Caco-2 (cell line): ENCODE data around the gene IGSF11. TPM values are rescaled to one million over a fixed set of nuclear protein-coding genes. Genes with fewer than 3 reads are reported as not detected.

Experiments
- BruUV-seq: library from RNA; stranded (reverse); fragments of 400-500 nt; replicated peaks from 2 replicates; lab custom pipeline; 2021; lab: Mats Ljungman, UMichigan
- CTCF ChIA-PET: fragments of 300-600 bp; sonication (Branson Sonifier 250); formaldehyde crosslinking; loops from one replicate; lab custom pipeline; 2022; ENCODE audit warnings: antibody characterized with exemption; lab: Charles Lee
- POLR2A ChIA-PET: fragments of 300-600 bp; sonication (Branson Sonifier 250); formaldehyde crosslinking; loops from one replicate; lab custom pipeline; 2022; ENCODE audit warnings: antibody characterized with exemption; lab: Charles Lee
- DNase-seq, 2 experiments: peaks; one replicate each; pipeline versions ENCODE4 v3.0.0 to v3.0.0-alpha.2; 2020 to 2022
- H3K27me3 ChIP-seq: replicated peaks from 2 replicates; pipeline ENCODE4 v1.6.0; 2011; ENCODE audit warnings: low read length; ENCODE audit not compliant: control insufficient read depth, insufficient read depth
- H3K36me3 ChIP-seq: 2 replicates; pipeline ENCODE4 v1.5.1; 2011; ENCODE audit warnings: low read length; ENCODE audit not compliant: control insufficient read depth, insufficient read depth
- H3K4me1 ChIP-seq: fragments of 250-450 bp; sonication (Bioruptor Pico); 2 replicates; pipeline ENCODE4 v1.5.1; 2020; ENCODE audit warnings: mild to moderate bottlenecking
- H3K4me3 ChIP-seq: 2 replicates; pipeline ENCODE4 v1.5.1; 2011; ENCODE audit warnings: low read depth, mild to moderate bottlenecking, control low read depth, low read length
- H3K9me3 ChIP-seq: fragments of 250-450 bp; sonication (Bioruptor Pico); 2 replicates; pipeline ENCODE4 v1.5.1; 2020; ENCODE audit warnings: mild to moderate bottlenecking, moderate library complexity
- H3K27ac Mint-ChIP-seq: one replicate; pipeline ENCODE4 v1.8.0; 2022; ENCODE audit warnings: mixed read lengths; ENCODE audit not compliant: unreplicated experiment
- H3K27me3 Mint-ChIP-seq: one replicate; pipeline ENCODE4 v1.8.0; 2022; ENCODE audit warnings: mixed read lengths; ENCODE audit not compliant: insufficient read depth, unreplicated experiment
- H3K36me3 Mint-ChIP-seq: one replicate; pipeline ENCODE4 v1.8.0; 2022; ENCODE audit warnings: mild to moderate bottlenecking, mixed read lengths; ENCODE audit not compliant: insufficient read depth, unreplicated experiment
- H3K4me1 Mint-ChIP-seq: one replicate; pipeline ENCODE4 v1.8.0; 2022; ENCODE audit warnings: low read depth, mixed read lengths; ENCODE audit not compliant: unreplicated experiment
- H3K4me3 Mint-ChIP-seq: one replicate; pipeline ENCODE4 v1.8.0; 2022; ENCODE audit warnings: mild to moderate bottlenecking, moderate library complexity, mixed read lengths; ENCODE audit not compliant: unreplicated experiment
- H3K9me3 Mint-ChIP-seq: one replicate; pipeline ENCODE4 v1.8.0; 2022; ENCODE audit warnings: mixed read lengths; ENCODE audit not compliant: unreplicated experiment
- intact Hi-C: fragments of 100-400 bp; cut with micrococcal nuclease; formaldehyde crosslinking; loops from one replicate; pipeline ENCODE4 v1.10.0; 2022; ENCODE audit not compliant: unreplicated experiment
- total RNA-seq: library from RNA; stranded (reverse); gene quantifications from 2 replicates; pipeline ENCODE4 v1.2.3, GENCODE V29; 2022
- TF ChIP-seq, protein P1 (sequence below), 2 experiments: fragments of 200-600 bp in 1 of 2; IDR thresholded peaks; 1 replicate in 1 of 2; 2 replicates in 1 of 2; pipeline versions ENCODE4 v1.5.1 to v1.8.0; 2011 to 2022; ENCODE audit warnings: antibody characterized with exemption in 1 of 2, control low read depth in 1 of 2, inconsistent platforms in 1 of 2, low read depth in 1 of 2, low read length in 1 of 2, mild to moderate bottlenecking in 1 of 2, moderate library complexity in 1 of 2; ENCODE audit not compliant: insufficient read depth in 1 of 2, severe bottlenecking in 1 of 2, unreplicated experiment in 1 of 2

The IGSF11 gene
- total RNA-seq, 1 experiment from 2014 or later = 0.41 TPM

DNA sequence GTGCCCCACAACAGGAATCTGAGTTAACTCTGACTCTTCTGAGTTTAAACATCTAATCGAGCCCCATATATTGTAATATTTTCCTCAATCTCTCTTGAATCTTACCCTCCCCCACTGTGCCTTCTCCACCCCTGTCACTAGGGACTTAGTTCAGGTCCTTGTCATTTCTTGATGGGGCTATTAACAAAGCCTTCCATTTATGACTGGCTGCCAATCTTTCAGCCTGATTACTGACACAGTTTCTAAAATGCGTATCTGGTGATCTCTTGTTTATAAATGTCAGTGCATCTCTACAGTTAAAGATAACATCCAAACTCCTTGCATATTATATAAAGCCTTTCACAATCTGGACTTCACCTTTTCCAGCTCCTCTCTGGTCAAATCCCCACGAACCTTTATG, 124.3 kb downstream of the IGSF11 start:
- Mint-ChIP-seq H3K4me1 (no peaks in the 10 kb centered on the region), H3K27ac (no peak overlapping the region), H3K36me3 (no peaks in the 10 kb centered on the region), H3K9me3 (no peaks in the 10 kb centered on the region), H3K27me3 (peaks cover 17% of the 10 kb centered on the region), H3K4me3 (no peak overlapping the region)
- no TSS peak for BruUV-seq
- H3K4me1 ChIP-seq = no peaks in the 10 kb centered on the region
- H3K9me3 ChIP-seq = peaks cover 3% of the 10 kb centered on the region; the same call in 1 of the 2 replicates
- TF ChIP-seq, protein P1, sequence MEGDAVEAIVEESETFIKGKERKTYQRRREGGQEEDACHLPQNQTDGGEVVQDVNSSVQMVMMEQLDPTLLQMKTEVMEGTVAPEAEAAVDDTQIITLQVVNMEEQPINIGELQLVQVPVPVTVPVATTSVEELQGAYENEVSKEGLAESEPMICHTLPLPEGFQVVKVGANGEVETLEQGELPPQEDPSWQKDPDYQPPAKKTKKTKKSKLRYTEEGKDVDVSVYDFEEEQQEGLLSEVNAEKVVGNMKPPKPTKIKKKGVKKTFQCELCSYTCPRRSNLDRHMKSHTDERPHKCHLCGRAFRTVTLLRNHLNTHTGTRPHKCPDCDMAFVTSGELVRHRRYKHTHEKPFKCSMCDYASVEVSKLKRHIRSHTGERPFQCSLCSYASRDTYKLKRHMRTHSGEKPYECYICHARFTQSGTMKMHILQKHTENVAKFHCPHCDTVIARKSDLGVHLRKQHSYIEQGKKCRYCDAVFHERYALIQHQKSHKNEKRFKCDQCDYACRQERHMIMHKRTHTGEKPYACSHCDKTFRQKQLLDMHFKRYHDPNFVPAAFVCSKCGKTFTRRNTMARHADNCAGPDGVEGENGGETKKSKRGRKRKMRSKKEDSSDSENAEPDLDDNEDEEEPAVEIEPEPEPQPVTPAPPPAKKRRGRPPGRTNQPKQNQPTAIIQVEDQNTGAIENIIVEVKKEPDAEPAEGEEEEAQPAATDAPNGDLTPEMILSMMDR (IDR thresholded peaks at IDR 0.05; ENCODE audit: insufficient read depth in 1 of 2, low read depth in 1 of 2, low read length in 1 of 2, severe bottlenecking in 1 of 2, unreplicated experiment in 1 of 2) = no peak
- CTCF ChIA-PET = no interaction called here
- POLR2A ChIA-PET = no interaction called here
- intact Hi-C loops = no loop called here
- H3K4me3 ChIP-seq = no peak overlapping the region
- no peaks in the 10 kb centered on the region for H3K27me3 ChIP-seq
- no peak for DNase-seq
- H3K36me3 ChIP-seq = no peaks in the 10 kb centered on the region

DNA sequence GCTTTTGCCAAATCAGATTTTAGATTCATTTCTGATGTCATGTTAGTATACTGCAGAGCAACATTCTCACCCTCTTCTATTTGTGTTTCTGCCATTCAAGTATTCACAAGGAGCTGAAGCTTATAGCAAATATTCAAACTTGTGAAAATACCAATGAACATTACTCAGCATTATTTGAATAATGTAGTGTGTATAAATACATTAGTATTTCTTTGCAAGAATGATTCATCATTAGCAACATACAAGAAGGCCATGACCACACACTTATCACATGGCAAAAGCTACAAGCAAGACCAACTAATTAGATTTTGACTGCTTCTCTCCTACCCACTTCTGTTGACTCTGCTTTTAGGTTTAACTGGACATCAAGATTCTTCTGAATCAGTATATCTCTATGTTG, 124.9 kb downstream of the IGSF11 start:
- Mint-ChIP-seq H3K9me3 (no peaks in the 10 kb centered on the region), H3K36me3 (no peaks in the 10 kb centered on the region), H3K27me3 (peaks cover 17% of the 10 kb centered on the region), H3K4me1 (no peaks in the 10 kb centered on the region), H3K4me3 (no peak overlapping the region), H3K27ac (no peak overlapping the region)
- Histone ChIP-seq H3K27me3 (no peaks in the 10 kb centered on the region), H3K4me1 (no peaks in the 10 kb centered on the region), H3K36me3 (no peaks in the 10 kb centered on the region), H3K9me3 (peaks cover 3% of the 10 kb centered on the region; the same call in 1 of the 2 replicates), H3K4me3 (no peak overlapping the region)
- BruUV-seq = no TSS peak
- TF ChIP-seq, protein P1 (IDR thresholded peaks at IDR 0.05; ENCODE audit: insufficient read depth in 1 of 2, low read depth in 1 of 2, low read length in 1 of 2, severe bottlenecking in 1 of 2, unreplicated experiment in 1 of 2) = no peak
- DNase-seq = no peak
- intact Hi-C loops = no loop called here
- CTCF ChIA-PET = no interaction called here
- POLR2A ChIA-PET = no interaction called here

DNA sequence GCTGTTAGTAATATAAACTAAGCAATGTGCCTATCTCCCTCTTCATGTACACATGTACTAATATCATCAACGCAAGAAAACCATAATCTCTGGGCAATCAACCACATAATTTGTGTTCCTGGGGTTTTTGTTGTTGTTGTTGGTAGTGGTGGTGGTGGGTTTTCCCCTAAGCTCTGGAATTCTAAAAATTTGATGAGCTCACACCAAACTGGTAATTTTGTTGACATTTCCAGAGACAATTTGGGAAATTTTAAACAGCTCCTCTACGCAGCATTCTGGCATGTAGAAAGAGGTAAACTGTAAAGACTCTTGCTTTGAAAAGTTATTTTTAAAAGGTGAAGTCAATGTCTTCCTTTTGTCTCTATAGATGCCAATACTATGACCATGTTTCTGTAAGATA, 126.7 kb downstream of the IGSF11 start:
- TF ChIP-seq, protein P1 (IDR thresholded peaks at IDR 0.05; ENCODE audit: insufficient read depth in 1 of 2, low read depth in 1 of 2, low read length in 1 of 2, severe bottlenecking in 1 of 2, unreplicated experiment in 1 of 2) = no peak
- intact Hi-C loops = no loop called here
- H3K4me1 ChIP-seq = no peaks in the 10 kb centered on the region
- Mint-ChIP-seq H3K36me3 (no peaks in the 10 kb centered on the region), H3K4me3 (no peak overlapping the region), H3K27ac (no peak overlapping the region), H3K27me3 (peaks cover 19% of the 10 kb centered on the region), H3K9me3 (no peaks in the 10 kb centered on the region), H3K4me1 (no peaks in the 10 kb centered on the region)
- no peak overlapping the region for H3K4me3 ChIP-seq
- CTCF ChIA-PET = no interaction called here
- H3K36me3 ChIP-seq = no peaks in the 10 kb centered on the region
- no TSS peak for BruUV-seq
- no peak for DNase-seq
- peaks cover 1% of the 10 kb centered on the region; the same call in 1 of the 2 replicates for H3K27me3 ChIP-seq
- no peaks in the 10 kb centered on the region for H3K9me3 ChIP-seq
- POLR2A ChIA-PET = no interaction called here
